IMR-90 (cell line): ENCODE data around the gene IER5. TPM values are rescaled to one million over a fixed set of nuclear protein-coding genes. Genes with fewer than 3 reads are reported as not detected.
A peak's percentile ranks its signal among the peaks of the same experiment; 100 is the strongest.

Experiments
- ATAC-seq: fragments of 200-7000 bp; cut with Tn5 transposase; 2 replicates; pipeline ENCODE4 v1.9.1; 2020; ENCODE audit warnings: low read depth, mild to moderate bottlenecking, moderate library complexity
- BruUV-seq: library from RNA; stranded (reverse); fragments of 400-500 nt; replicated peaks from 2 replicates; lab custom pipeline; 2021; lab: Mats Ljungman, UMichigan
- CTCF ChIA-PET: fragments of 300-600 bp; formaldehyde crosslinking; extraction: SDS; loops from one replicate; lab custom pipeline; 2021; ENCODE audit warnings: antibody characterized with exemption; lab: Yijun Ruan, JAX
- POLR2A ChIA-PET: fragments of 300-600 bp; sonication (Branson Sonifier 250); formaldehyde crosslinking; loops from one replicate; lab custom pipeline; 2022; ENCODE audit warnings: antibody characterized with exemption; ENCODE audit not compliant: unreplicated experiment; lab: Charles Lee
- DNase-seq: peaks from one replicate; pipeline ENCODE4 v3.0.0; 2013
- H2AFZ ChIP-seq: replicated peaks from 2 replicates; pipeline ENCODE3; 2013; ENCODE audit warnings: low read length, mild to moderate bottlenecking; ENCODE audit not compliant: poor library complexity
- H2AK5ac ChIP-seq: 2 replicates; pipeline ENCODE4 v1.6.1; 2013; ENCODE audit warnings: low read depth, low read length, inconsistent platforms
- H2AK9ac ChIP-seq: replicated peaks from 2 replicates; pipeline ENCODE3; 2013; ENCODE audit warnings: mild to moderate bottlenecking, low read depth, low read length, moderate library complexity; ENCODE audit not compliant: poor library complexity
- H2BK120ac ChIP-seq: 2 replicates; pipeline ENCODE4 v1.6.1; 2013; ENCODE audit warnings: low read depth, low read length, inconsistent platforms
- H2BK15ac ChIP-seq: 3 replicates; pipeline ENCODE4 v1.6.1; 2013; ENCODE audit warnings: low read depth, low read length, inconsistent platforms
- H2BK20ac ChIP-seq: 2 replicates; pipeline ENCODE4 v1.6.1; 2013; ENCODE audit warnings: low read depth, mild to moderate bottlenecking, inconsistent platforms, low read length, moderate library complexity
- H2BK5ac ChIP-seq: 2 replicates; pipeline ENCODE4 v1.6.1; 2013; ENCODE audit warnings: mild to moderate bottlenecking, low read depth, low read length, inconsistent platforms; ENCODE audit not compliant: poor library complexity, severe bottlenecking
- H3K14ac ChIP-seq: replicated peaks from 2 replicates; pipeline ENCODE4 v1.6.1; 2013; ENCODE audit warnings: low read depth, low read length, inconsistent platforms
- H3K18ac ChIP-seq: 2 replicates; pipeline ENCODE4 v1.6.1; 2013; ENCODE audit warnings: low read depth, low read length, control low read depth
- H3K23ac ChIP-seq: 2 replicates; pipeline ENCODE4 v1.6.1; 2013; ENCODE audit warnings: low read depth, low read length, inconsistent platforms
- H3K27ac ChIP-seq: 2 replicates; pipeline ENCODE4 v1.5.1; 2013; ENCODE audit warnings: mild to moderate bottlenecking, control low read depth, low read length; ENCODE audit not compliant: insufficient read depth
- H3K27me3 ChIP-seq: 2 replicates; pipeline ENCODE4 v1.6.1; 2013; ENCODE audit warnings: low read length; ENCODE audit not compliant: control insufficient read depth, insufficient read depth
- H3K36me3 ChIP-seq: 2 replicates; pipeline ENCODE4 v1.6.1; 2013; ENCODE audit warnings: low read length, mixed read lengths; ENCODE audit not compliant: control insufficient read depth, insufficient read depth
- H3K4ac ChIP-seq: 2 replicates; pipeline ENCODE4 v1.6.1; 2013; ENCODE audit warnings: low read depth, low read length, inconsistent platforms
- H3K4me1 ChIP-seq: 2 replicates; pipeline ENCODE4 v1.6.1; 2013; ENCODE audit warnings: low read length, mixed read lengths; ENCODE audit not compliant: control insufficient read depth, insufficient read depth
- H3K4me2 ChIP-seq: 2 replicates; pipeline ENCODE4 v1.6.1; 2013; ENCODE audit warnings: low read depth, mild to moderate bottlenecking, control low read depth, low read length, moderate library complexity
- H3K4me3 ChIP-seq: 2 replicates; pipeline ENCODE4 v1.5.1; 2013; ENCODE audit warnings: low read depth, mild to moderate bottlenecking, control low read depth, low read length, moderate library complexity; ENCODE audit not compliant: insufficient read depth
- H3K56ac ChIP-seq: 2 replicates; pipeline ENCODE4 v1.6.1; 2013; ENCODE audit warnings: low read length, inconsistent platforms; ENCODE audit not compliant: insufficient read depth; ENCODE audit errors: extremely low read depth
- H3K79me1 ChIP-seq, 2 experiments: 2 replicates each; pipeline ENCODE4 v1.6.1; 2013; ENCODE audit warnings: low read length in 2 of 2, inconsistent platforms in 1 of 2, low read depth in 1 of 2
- H3K9ac ChIP-seq: 2 replicates; pipeline ENCODE4 v1.6.1; 2013; ENCODE audit warnings: low read depth, low read length, control low read depth
- H3K9me1 ChIP-seq: 2 replicates; pipeline ENCODE4 v1.6.1; 2013; ENCODE audit warnings: low read length, inconsistent platforms; ENCODE audit not compliant: insufficient read depth
- H3K9me3 ChIP-seq: 2 replicates; pipeline ENCODE4 v1.6.1; 2013; ENCODE audit warnings: low read length; ENCODE audit not compliant: control insufficient read depth, insufficient read depth
- H4K20me1 ChIP-seq: 2 replicates; pipeline ENCODE4 v1.6.1; 2013; ENCODE audit warnings: low read length, inconsistent platforms; ENCODE audit not compliant: insufficient read depth
- H4K5ac ChIP-seq: 2 replicates; pipeline ENCODE4 v1.6.1; 2013; ENCODE audit warnings: mild to moderate bottlenecking, low read depth, low read length, control low read depth
- H4K8ac ChIP-seq, 2 experiments: 2 replicates each; pipeline ENCODE4 v1.6.1; 2013; ENCODE audit warnings: low read depth in 2 of 2, low read length in 2 of 2, control low read depth in 1 of 2, inconsistent platforms in 1 of 2
- H4K91ac ChIP-seq: 2 replicates; pipeline ENCODE4 v1.6.1; 2013; ENCODE audit warnings: low read depth, low read length, inconsistent platforms; ENCODE audit not compliant: insufficient read depth
- BHLHE40 ChIP-seq: fragments of 150-350 bp; IDR thresholded peaks from 2 replicates; pipeline ENCODE4 v1.6.1; 2016; ENCODE audit warnings: mild to moderate bottlenecking, low read depth, low read length
- CEBPB ChIP-seq: IDR thresholded peaks from 2 replicates; pipeline ENCODE4 v1.6.1; 2012; ENCODE audit warnings: low read depth, low read length, improper control_type of control experiment
- CTCF ChIP-seq: conservative IDR thresholded peaks from 2 replicates; pipeline ENCODE4 v1.5.1; 2012; ENCODE audit warnings: mild to moderate bottlenecking, low read depth, low read length, improper control_type of control experiment
- ELK1 ChIP-seq: fragments of 150-350 bp; IDR thresholded peaks from 2 replicates; pipeline ENCODE4 v1.6.1; 2016; ENCODE audit warnings: low read depth, mild to moderate bottlenecking, low read length, moderate library complexity, borderline replicate concordance
- MAFK ChIP-seq: IDR thresholded peaks from 2 replicates; pipeline ENCODE4 v1.6.1; 2012; ENCODE audit warnings: low read depth, low read length, improper control_type of control experiment
- MXI1 ChIP-seq: IDR thresholded peaks from 2 replicates; pipeline ENCODE4 v1.6.1; 2012; ENCODE audit warnings: low read depth, mild to moderate bottlenecking, low read length, moderate library complexity, borderline replicate concordance
- NFE2L2 ChIP-seq: fragments of 150-350 bp; IDR thresholded peaks from 2 replicates; pipeline ENCODE4 v1.6.1; 2016; ENCODE audit warnings: low read depth, mild to moderate bottlenecking, low read length
- POLR2A ChIP-seq: IDR thresholded peaks from 2 replicates; pipeline ENCODE4 v1.6.1; 2012; ENCODE audit warnings: mild to moderate bottlenecking, low read depth, low read length
- RAD21 ChIP-seq: IDR thresholded peaks from 2 replicates; pipeline ENCODE4 v1.6.1; 2012; ENCODE audit warnings: low read length, improper control_type of control experiment
- RCOR1 ChIP-seq: IDR thresholded peaks from 2 replicates; pipeline ENCODE4 v1.6.1; 2012; ENCODE audit warnings: mild to moderate bottlenecking, low read length, improper control_type of control experiment; ENCODE audit not compliant: insufficient replicate concordance
- SMC3 ChIP-seq: fragments of 150-350 bp; IDR thresholded peaks from 2 replicates; pipeline ENCODE4 v1.6.1; 2016; ENCODE audit warnings: low read depth, mild to moderate bottlenecking, antibody characterized with exemption, low read length, moderate library complexity
- USF2 ChIP-seq: fragments of 150-350 bp; IDR thresholded peaks from 2 replicates; pipeline ENCODE4 v1.6.1; 2017; ENCODE audit warnings: mild to moderate bottlenecking, antibody characterized with exemption, low read length, low read depth
- WGBS, 2 experiments: methylation state at CpG; one replicate each; pipeline versions ENCODE4 v1.1.5 to v1.1.7; 2013; ENCODE audit warnings: missing lambda C conversion rate in 2 of 2; ENCODE audit not compliant: insufficient read length in 1 of 2; ENCODE audit errors: extremely low coverage in 2 of 2; 5-methylcytosine and 5-hydroxymethylcytosine counted together
- dilution Hi-C: fragments of 300-500 bp; cut with HindIII; formaldehyde crosslinking; loops from one replicate; pipeline ENCODE4 v1.14.3; 2018; ENCODE audit warnings: low sequenced_read_pairs; ENCODE audit not compliant: unreplicated experiment
- in situ Hi-C: fragments of 300-500 bp; cut with MboI; formaldehyde crosslinking; loops from 3 replicates; pipeline ENCODE4 v1.14.3; 2019; ENCODE audit warnings: low sequenced_read_pairs, inconsistent platforms, mixed read lengths
- intact Hi-C: fragments of 100-400 bp; cut with micrococcal nuclease; formaldehyde crosslinking; loops from 2 replicates; pipeline ENCODE4 v1.10.0; 2022
- polyA plus RNA-seq, 3 experiments: library from polyadenylated mRNA; depleted of rRNA; stranded (reverse); fragments of >200 nt; gene quantifications; 2 replicates each; pipeline ENCODE4 v1.2.3, GENCODE V29; 2012; ENCODE audit warnings: low replicate concordance in 1 of 3
- total RNA-seq: library from RNA; depleted of rRNA; stranded (reverse); fragments of >200 nt; gene quantifications from 2 replicates; pipeline ENCODE4 v1.2.3, GENCODE V29; 2012

IER5 gene
- total and polyA plus RNA-seq, 2 of the 4 experiments (the other 2 are of a cell fraction), result 15.8 to 27.1 TPM

GRCh38 chr1:181084606-181084969, 3.9 kb upstream of the IER5 start:
- no peak overlapping the region for H3K4me3 ChIP-seq
- H2AFZ ChIP-seq, result peak overlapping the region; percentile 73
- H2AK5ac ChIP-seq, result no peak overlapping the region
- ATAC-seq (no peak), DNase-seq (no peak)
- intact Hi-C loops (no loop called here), dilution Hi-C loops (no loop called here), in situ Hi-C loops (loop anchor here (10.0 kb wide), 1 partner anchor 570 kb away; no protein-coding TSS in a partner anchor)
- no peak overlapping the region for H3K14ac ChIP-seq
- no TSS peak for BruUV-seq
- peaks cover 3% of the 10 kb centered on the region for H3K4me1 ChIP-seq
- 0 out of 2 replicates have a peak overlapping the region, but pooled peaks have one; percentile 35 for H2BK120ac ChIP-seq
- POLR2A ChIA-PET, result no interaction called here
- no peak overlapping the region for H3K56ac ChIP-seq
- no peak overlapping the region for H3K4me2 ChIP-seq
- H2BK5ac ChIP-seq, result no peak overlapping the region
- no peak overlapping the region for H3K9ac ChIP-seq
- no peak for TF ChIP-seq MXI1
- TF ChIP-seq NFE2L2, result no peak
- TF ChIP-seq RCOR1, result no peak
- no peak for TF ChIP-seq CEBPB
- TF ChIP-seq USF2, result no peak
- TF ChIP-seq MAFK, result no peak
- TF ChIP-seq SMC3, result no peak
- TF ChIP-seq BHLHE40, result no peak
- no peak for TF ChIP-seq RAD21
- no peak for TF ChIP-seq POLR2A
- TF ChIP-seq CTCF, result no peak
- TF ChIP-seq ELK1, result no peak
- H3K23ac ChIP-seq, result peak overlapping the region; percentile 48; the same call in 1 of the 2 replicates
- no peaks in the 10 kb centered on the region for H3K27me3 ChIP-seq
- no peak overlapping the region for H4K5ac ChIP-seq
- no peak overlapping the region for H3K27ac ChIP-seq
- peaks cover 10% of the 10 kb centered on the region for H4K20me1 ChIP-seq
- H3K36me3 ChIP-seq, result no peaks in the 10 kb centered on the region
- no peaks in the 10 kb centered on the region for H3K9me3 ChIP-seq
- H4K8ac ChIP-seq, result peak overlapping the region in 1 of 2 experiments; percentile 36; a peak in 1 of 4 replicates
- H2BK15ac ChIP-seq, result no peak overlapping the region
- CTCF ChIA-PET, result interaction anchor here (1.0 to 1.2 kb wide), 2 partner anchors 58 to 74 kb away, joined by 3 to 6 read pairs; no protein-coding TSS in a partner anchor
- no CpG with 5 or more reads among the region's 4 CpGs for WGBS, 2 experiments
- H3K9me1 ChIP-seq, result peaks cover 13% of the 10 kb centered on the region
- no peak overlapping the region for H2AK9ac ChIP-seq
- no peak overlapping the region for H3K4ac ChIP-seq
- peaks cover 3 to 20% of the 10 kb centered on the region in 2 experiments for H3K79me1 ChIP-seq
- H4K91ac ChIP-seq, result no peak overlapping the region
- H2BK20ac ChIP-seq, result no peak overlapping the region
- H3K18ac ChIP-seq, result no peak overlapping the region
